DMS153 (cell line): ENCODE results near the gene LMX1B.

Experiments used
- DNase-seq: peaks from one replicate; lab custom pipeline; 2025; lab: John Stamatoyannopoulos, UW

Gene LMX1B

DNA sequence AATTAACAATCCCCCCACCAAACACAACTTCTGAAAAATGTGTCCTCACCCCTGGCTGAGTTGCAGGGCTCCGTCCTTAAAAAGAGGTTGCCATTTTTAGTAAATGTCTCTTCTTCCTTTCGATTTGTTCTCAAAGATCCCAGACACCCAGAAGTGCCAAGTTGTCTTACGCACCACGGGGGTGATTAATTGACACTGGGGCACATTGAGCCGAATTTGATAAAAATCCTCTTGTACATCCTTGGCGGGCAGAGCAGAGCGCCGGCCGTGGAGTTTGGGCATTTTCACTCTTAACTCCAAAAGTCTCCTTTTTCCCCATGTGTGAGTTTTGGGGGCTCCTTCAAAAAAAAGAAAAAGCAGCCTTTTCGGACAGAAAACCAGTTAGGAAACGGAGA, 4.5 kb downstream of the LMX1B start:
- DNase-seq = no peak

GRCh38 chr9:126618585-126619360, 5.0 kb downstream of the LMX1B start:
- DNase-seq = no peak

DNA sequence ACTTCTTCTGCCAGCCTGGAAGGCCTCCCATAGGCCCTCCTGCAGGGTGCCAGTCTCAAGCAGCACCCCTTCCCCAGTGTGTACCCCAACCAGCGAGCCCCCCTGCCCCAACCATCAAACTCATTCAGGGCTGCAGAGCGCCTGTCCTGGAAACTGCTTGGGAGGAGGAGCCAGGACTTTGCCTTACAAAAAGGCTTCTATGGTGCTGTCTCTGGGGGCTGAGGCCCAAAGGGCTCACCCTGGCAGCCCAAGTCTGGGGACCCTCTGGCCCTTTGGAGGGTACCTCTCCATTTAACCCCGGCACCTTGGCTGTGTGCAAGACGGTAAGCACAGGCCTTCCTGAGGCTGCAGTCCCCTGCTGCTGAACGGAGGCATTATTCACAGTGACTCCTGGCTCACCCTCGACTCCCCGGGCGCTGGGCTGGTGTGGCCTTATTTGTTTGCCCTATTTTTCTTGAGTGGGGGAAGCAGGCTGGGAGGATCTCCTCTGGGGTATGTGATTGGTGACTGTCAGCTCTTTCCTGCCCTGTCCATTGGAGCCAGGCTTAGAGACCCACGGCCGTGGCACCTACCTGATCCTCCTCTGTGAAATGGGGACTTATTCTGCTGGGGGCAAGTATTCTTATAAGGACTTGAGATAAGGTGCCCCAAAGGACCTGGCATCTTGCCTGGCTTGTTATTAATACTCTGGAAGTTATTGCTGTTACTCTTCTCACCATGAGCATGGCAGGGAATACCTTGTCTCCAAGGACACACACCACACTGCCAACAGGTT, 5.8 kb downstream of the LMX1B start:
- DNase-seq = no peak

GRCh38 chr9:126620478-126620877, 6.8 kb downstream of the LMX1B start:
- no peak for DNase-seq

- DNase-seq = no peak
Measured at GRCh38 chr9:126621061-126621918, 7.6 kb downstream of the LMX1B start.

DNA sequence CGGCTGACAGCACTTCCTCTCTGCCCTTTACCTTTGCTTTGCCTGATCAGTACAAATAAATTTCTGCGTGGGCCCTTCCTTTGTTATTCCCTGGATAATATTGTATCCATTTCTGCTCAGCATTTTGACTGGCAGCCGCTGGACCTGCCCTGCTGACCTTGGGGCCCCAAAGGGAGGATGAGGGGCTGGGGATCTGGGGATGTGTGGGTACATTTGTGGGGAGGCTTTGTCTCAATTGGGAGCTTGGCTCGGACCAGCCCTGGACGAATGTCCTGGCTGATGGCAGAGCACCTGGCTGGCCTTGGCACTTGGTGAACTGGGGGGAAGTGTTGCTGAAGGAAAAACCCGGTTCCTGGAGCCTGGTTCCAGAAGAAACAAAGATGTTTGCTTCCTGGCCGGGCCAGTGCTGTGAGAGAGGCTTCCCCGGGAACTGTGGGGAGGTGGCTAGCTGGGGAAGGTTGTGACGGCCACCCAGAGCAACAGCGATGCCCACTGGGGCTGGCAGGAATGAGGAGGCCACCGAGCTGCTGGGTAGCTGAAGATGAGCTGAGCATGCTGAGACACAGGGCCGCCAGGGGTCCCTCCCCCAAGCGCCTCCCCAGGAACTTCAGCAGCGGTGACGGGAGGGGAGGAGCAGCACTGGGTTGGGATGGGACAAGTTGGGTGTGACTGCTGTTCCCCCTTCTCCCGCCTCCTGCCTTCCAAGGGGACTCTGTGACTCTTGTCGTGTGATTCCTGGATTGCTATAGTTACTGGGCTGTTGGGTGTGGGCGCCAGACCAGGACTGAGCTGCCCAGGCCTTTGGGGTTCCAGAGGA, 8.4 kb downstream of the LMX1B start:
- DNase-seq = no peak

GRCh38 chr9:126623314-126623666, 9.6 kb downstream of the LMX1B start:
- no peak for DNase-seq

- no peak for DNase-seq
Measured at GRCh38 chr9:126623667-126624478, 10.1 kb downstream of the LMX1B start.

GRCh38 chr9:126624479-126624826, 10.7 kb downstream of the LMX1B start:
- no peak for DNase-seq

- DNase-seq = no peak
Measured at GRCh38 chr9:126624912-126625311, 11.2 kb downstream of the LMX1B start.

DNA sequence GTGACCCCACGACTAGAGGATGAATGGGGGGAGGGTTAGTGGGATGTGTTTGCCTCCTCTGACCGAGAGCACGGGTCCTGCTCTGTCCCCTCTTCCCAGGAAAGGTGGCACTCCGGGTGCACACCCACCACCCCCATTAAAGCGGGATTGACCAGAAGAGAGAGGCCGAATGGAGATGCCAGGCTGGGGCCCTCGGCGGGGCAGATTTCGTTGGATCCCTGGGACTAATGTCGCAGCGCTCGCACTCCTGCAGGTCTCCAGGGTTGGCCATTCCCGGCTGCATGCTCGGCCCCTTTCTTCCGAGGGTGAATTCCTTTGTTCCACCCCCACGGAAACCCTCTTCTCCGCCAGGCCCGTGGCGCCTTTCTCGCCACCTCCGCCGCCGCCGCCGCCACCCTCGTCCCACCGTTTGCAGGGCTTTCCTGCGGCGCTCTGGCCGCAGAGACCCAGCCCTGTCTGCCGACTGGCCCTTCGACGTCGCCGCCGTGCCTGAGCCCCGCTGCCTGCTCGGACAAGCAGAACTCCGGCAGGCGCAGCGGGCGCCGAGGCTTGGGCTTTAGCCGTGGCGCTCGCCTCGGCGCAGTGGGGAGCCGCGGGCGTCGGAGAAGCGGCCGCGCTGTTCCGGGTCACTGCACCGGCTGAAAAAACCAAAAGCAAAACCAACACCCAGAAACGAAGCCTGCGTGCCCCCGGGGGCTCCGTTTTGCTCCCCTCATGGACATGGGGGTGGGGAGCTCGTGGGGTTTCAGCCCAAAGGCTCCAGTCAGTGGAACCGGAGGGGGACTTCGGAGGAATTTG, 11.8 kb downstream of the LMX1B start:
- no peak for DNase-seq

GRCh38 chr9:126626127-126626925, 12.6 kb downstream of the LMX1B start:
- DNase-seq = no peak

- DNase-seq = no peak
Measured at GRCh38 chr9:126626926-126627233, 13.2 kb downstream of the LMX1B start.

GRCh38 chr9:126628146-126628545, 14.4 kb downstream of the LMX1B start:
- DNase-seq = no peak

DNA sequence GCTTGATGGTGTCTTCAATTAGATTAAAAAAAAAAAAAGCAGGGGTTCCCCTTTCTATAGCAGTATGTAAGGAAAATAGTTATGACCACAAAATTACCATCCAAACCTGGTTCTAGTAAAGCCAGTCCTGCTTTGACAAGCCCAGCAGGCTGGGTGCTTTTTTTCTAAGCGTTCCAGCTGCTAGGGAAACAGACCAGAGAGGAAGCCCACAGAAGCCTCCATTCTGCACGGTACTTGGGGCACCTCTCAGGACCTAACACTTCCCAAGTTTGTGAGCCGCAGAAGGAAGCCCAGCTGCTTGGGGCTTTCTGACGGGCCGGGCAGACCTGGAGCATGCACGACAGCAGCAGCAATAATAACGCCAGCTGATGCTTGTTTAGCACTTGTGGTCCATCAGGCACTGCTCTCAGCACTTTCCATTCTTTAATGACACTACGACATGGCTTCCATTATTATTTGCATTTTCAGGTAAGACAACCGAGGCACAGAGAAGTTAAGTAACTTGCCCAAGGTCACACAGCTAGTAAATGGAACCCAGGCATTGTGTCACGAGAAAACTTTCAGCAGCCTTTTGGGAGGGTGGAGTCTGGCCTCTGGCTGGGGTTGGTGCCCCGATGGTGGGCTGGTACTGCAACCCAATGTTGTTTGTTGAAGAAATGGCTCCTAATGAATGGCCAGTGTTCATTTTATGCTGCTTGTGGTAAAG, 15.4 kb downstream of the LMX1B start:
- no peak for DNase-seq

- no peak for DNase-seq
Measured at GRCh38 chr9:126630458-126631237, 16.9 kb downstream of the LMX1B start.

DNA sequence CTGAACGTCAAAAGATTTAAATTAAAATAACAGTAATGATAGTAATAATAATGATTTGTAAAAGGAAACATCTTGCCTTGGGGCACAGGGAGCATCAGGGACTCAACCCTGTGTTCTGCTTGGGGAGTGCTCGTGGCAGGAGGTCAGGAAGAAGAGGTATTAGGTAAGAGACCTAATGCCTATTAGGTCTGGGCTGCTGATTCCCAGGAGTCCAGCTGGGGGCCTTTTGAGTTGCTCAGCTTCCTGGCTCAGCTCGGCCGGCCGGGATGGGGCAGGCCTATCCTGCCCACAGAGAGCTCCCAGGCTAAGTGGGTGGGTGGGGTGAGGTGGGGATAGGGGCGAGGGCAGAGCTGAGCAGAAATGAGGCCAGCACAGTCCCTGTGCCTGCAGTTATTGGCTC, 17.5 kb downstream of the LMX1B start:
- DNase-seq = no peak
